Liver (tissue), 3 donors: Measurements from ENCODE around the gene CADPS.

Experiments
- CTCF ChIP-seq: fragments of 150-350 bp; IDR thresholded peaks from 2 replicates; pipeline ENCODE4 v1.5.1; 2017; ENCODE audit warnings: improper control_type of control experiment, low read depth, low read length; ENCODE audit not compliant: missing input control
- HNF4G ChIP-seq: IDR thresholded peaks from 2 replicates; pipeline ENCODE4 v1.6.1; 2016; ENCODE audit warnings: antibody characterized with exemption
- JUND ChIP-seq, 2 donors: IDR thresholded peaks; 2 replicates each; pipeline ENCODE4 v1.6.1; 2016; ENCODE audit warnings: antibody characterized with exemption in 2 of 2
- MAX ChIP-seq: IDR thresholded peaks from 2 replicates; pipeline ENCODE4 v1.6.1; 2016; ENCODE audit warnings: antibody characterized with exemption
- REST ChIP-seq: IDR thresholded peaks from 2 replicates; pipeline ENCODE4 v1.6.1; 2016; ENCODE audit warnings: antibody characterized with exemption, mild to moderate bottlenecking
- RXRA ChIP-seq, 2 donors: IDR thresholded peaks; 2 replicates each; pipeline ENCODE4 v1.6.1; 2017 to 2018; ENCODE audit warnings: antibody characterized with exemption in 2 of 2, mild to moderate bottlenecking in 1 of 2
- SP1 ChIP-seq: IDR thresholded peaks from 2 replicates; pipeline ENCODE4 v1.6.1; 2018; ENCODE audit warnings: antibody characterized with exemption, mild to moderate bottlenecking
- YY1 ChIP-seq: IDR thresholded peaks from 2 replicates; pipeline ENCODE4 v1.6.1; 2016; ENCODE audit warnings: antibody characterized with exemption, mild to moderate bottlenecking
- ZBTB33 ChIP-seq: IDR thresholded peaks from 2 replicates; pipeline ENCODE4 v1.6.1; 2016; ENCODE audit warnings: antibody characterized with exemption
- donor health status: healthy.
- donor health status: healthy.

GRCh38 chr3:62376454-62376720 is 498.8 kb downstream of the CADPS start:
- TF ChIP-seq CTCF (no peak), RXRA (IDR thresholded peaks at IDR 0.05) (no peak), SP1 (no peak), YY1 (no peak), REST (no peak), ZBTB33 (no peak), MAX (no peak), HNF4G (no peak), JUND (IDR thresholded peaks at IDR 0.05) (no peak)
